SH-SY5Y (cell line): ENCODE results near the gene LAMA3.

ENCODE experiments used
- GATA2 ChIP-seq: IDR thresholded peaks from 2 replicates; pipeline ENCODE4 v1.6.1; 2011; ENCODE audit warnings: mild to moderate bottlenecking, low read depth, low read length
- GATA3 ChIP-seq: IDR thresholded peaks from 2 replicates; pipeline ENCODE4 v1.6.1; 2011; ENCODE audit warnings: low read depth, mild to moderate bottlenecking, low read length, moderate library complexity

DNA sequence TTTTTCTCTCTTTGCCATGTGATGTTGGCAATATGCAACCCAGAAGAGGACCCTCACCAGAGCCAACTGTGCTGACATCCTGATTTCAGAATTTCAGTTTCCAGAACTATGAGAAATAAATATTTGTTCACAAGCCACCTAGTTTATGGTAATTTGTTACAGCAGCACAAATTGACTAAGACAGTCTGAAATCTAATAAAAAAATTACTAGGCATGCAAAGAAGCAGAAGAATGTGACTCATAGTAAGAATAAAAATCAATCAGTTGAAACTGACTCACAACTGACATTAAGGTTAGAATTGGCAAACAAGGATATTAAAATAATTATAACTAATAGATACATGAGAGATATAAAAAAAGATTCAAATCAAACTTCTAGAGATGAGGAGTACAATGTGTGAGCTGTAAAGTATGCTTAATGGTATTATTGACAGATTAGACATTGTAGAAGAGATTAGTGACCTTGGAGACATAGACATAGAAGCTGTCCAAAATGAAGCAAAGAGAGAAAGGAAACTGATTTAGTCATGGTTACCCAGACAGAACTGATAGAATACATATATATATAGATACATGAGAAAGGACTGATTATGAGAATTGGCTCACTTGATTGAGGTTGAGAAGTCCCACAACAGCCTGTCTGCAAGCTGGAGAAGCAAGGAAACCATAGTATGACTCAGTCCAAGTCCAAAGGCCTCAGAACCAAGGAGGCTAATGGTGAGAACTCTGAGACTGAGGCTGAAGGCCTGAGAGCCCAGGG is 297.5 kb downstream of the LAMA3 start:
- TF ChIP-seq GATA2: no peak
- no peak for TF ChIP-seq GATA3
